H1 (cell line): ENCODE measurements around the gene PRTN3. TPM values are rescaled to one million over a fixed set of nuclear protein-coding genes. Genes with fewer than 3 reads are reported as not detected.

Experiments used
- CTCF ChIA-PET: fragments of 300-600 bp; sonication (Branson Sonifier 250); formaldehyde crosslinking; loops from one replicate; lab custom pipeline; 2021; ENCODE audit not compliant: partially characterized antibody; lab: Charles Lee
- POLR2A ChIA-PET: fragments of 300-600 bp; sonication (Branson Sonifier 250); formaldehyde crosslinking; loops from one replicate; lab custom pipeline; 2021; ENCODE audit warnings: inconsistent platforms; ENCODE audit not compliant: partially characterized antibody; lab: Charles Lee
- DNase-seq, 2 experiments: peaks; one replicate each; pipeline versions ENCODE4 v3.0.0 to v3.0.0-alpha.2; 2010 to 2022; ENCODE audit warnings: low spot score in 2 of 2, low read depth in 1 of 2, mixed read lengths in 1 of 2
- FAIRE-seq: peaks from 2 replicates; lab custom pipeline; 2011; peaks lifted over from hg19 to GRCh38; lab: Jason Lieb, UNC
- H2AFZ ChIP-seq: 2 replicates; pipeline ENCODE4 v1.8.1; 2012; ENCODE audit warnings: low read length, inconsistent platforms
- H2AK5ac ChIP-seq: 2 replicates; pipeline ENCODE4 v1.6.1; 2013; ENCODE audit warnings: low read depth, low read length
- H2BK120ac ChIP-seq: replicated peaks from 2 replicates; pipeline ENCODE3; 2013; ENCODE audit warnings: low read depth, low read length, inconsistent platforms
- H2BK12ac ChIP-seq: 2 replicates; pipeline ENCODE4 v1.6.1; 2013; ENCODE audit warnings: low read depth, low read length
- H2BK15ac ChIP-seq: 2 replicates; pipeline ENCODE4 v1.6.1; 2013; ENCODE audit warnings: low read length
- H2BK20ac ChIP-seq: 2 replicates; pipeline ENCODE4 v1.6.1; 2013; ENCODE audit warnings: low read length
- H2BK5ac ChIP-seq: 2 replicates; pipeline ENCODE4 v1.6.1; 2013; ENCODE audit warnings: low read depth, low read length
- H3K14ac ChIP-seq: 2 replicates; pipeline ENCODE4 v1.6.1; 2013; ENCODE audit warnings: inconsistent platforms; ENCODE audit not compliant: insufficient read length
- H3K18ac ChIP-seq: 2 replicates; pipeline ENCODE4 v1.6.1; 2013; ENCODE audit warnings: low read length; ENCODE audit errors: extremely low read depth
- H3K23ac ChIP-seq: 2 replicates; pipeline ENCODE4 v1.6.1; 2013; ENCODE audit warnings: inconsistent platforms; ENCODE audit not compliant: insufficient read length
- H3K23me2 ChIP-seq: 2 replicates; pipeline ENCODE4 v1.6.1; 2013; ENCODE audit warnings: low read depth, low read length
- H3K27ac ChIP-seq: 2 replicates; pipeline ENCODE4 v1.6.1; 2011; ENCODE audit warnings: low read depth, low read length, inconsistent platforms
- H3K27me3 ChIP-seq, 4 experiments: replicated peaks in 1 of 4; 1 replicate in 1 of 4; 2 replicates in 3 of 4; pipeline versions ENCODE4 v1.6.1 to v1.8.1; 2011 to 2013; ENCODE audit warnings: low read length in 3 of 4, mild to moderate bottlenecking in 3 of 4, inconsistent platforms in 2 of 4, mixed read lengths in 2 of 4, moderate library complexity in 1 of 4; ENCODE audit not compliant: control insufficient read depth in 3 of 4, insufficient read depth in 3 of 4; ENCODE audit errors: extremely low read depth in 1 of 4
- H3K36me3 ChIP-seq, 4 experiments: 2 replicates each; pipeline versions ENCODE4 v1.6.1 to v1.8.1; 2011 to 2013; ENCODE audit warnings: mild to moderate bottlenecking in 4 of 4, low read length in 3 of 4, moderate library complexity in 2 of 4, control low read depth in 1 of 4, inconsistent platforms in 1 of 4; ENCODE audit not compliant: insufficient read depth in 4 of 4, control insufficient read depth in 2 of 4
- H3K4ac ChIP-seq: replicated peaks from 2 replicates; pipeline ENCODE3; 2013; ENCODE audit warnings: low read length, low read depth, mixed read lengths, inconsistent platforms; ENCODE audit not compliant: insufficient read length
- H3K4me1 ChIP-seq, 4 experiments: replicated peaks in 1 of 4; 1 replicate in 1 of 4; 2 replicates in 3 of 4; pipeline versions ENCODE4 v1.6.1 to v1.8.1; 2011 to 2013; ENCODE audit warnings: low read length in 3 of 4, inconsistent platforms in 2 of 4, mixed read lengths in 1 of 4; ENCODE audit not compliant: insufficient read depth in 4 of 4, control insufficient read depth in 3 of 4
- H3K4me2 ChIP-seq, 2 experiments: 2 replicates each; pipeline versions ENCODE4 v1.6.1 to v1.8.1; 2011 to 2013; ENCODE audit warnings: low read depth in 2 of 2, low read length in 2 of 2, control low read depth in 1 of 2, inconsistent platforms in 1 of 2, mild to moderate bottlenecking in 1 of 2; ENCODE audit not compliant: insufficient read depth in 1 of 2
- H3K4me3 ChIP-seq, 4 experiments: fragments of 200-600, 300-600 bp in 1 of 4; sonication (generic), shearing (Covaris generic), sonication (Bioruptor Twin) in 1 of 4; 2 replicates each; pipeline versions ENCODE4 v1.5.1 to v1.8.1; 2011 to 2016; ENCODE audit warnings: low read length in 4 of 4, low read depth in 3 of 4, control low read depth in 2 of 4, inconsistent platforms in 2 of 4, mild to moderate bottlenecking in 2 of 4, mixed read lengths in 1 of 4, moderate library complexity in 1 of 4; ENCODE audit not compliant: insufficient read depth in 2 of 4; ENCODE audit errors: extremely low read depth in 1 of 4
- H3K56ac ChIP-seq: replicated peaks from 2 replicates; pipeline ENCODE3; 2013; ENCODE audit warnings: low read depth, mild to moderate bottlenecking, mixed read lengths, low read length, inconsistent platforms; ENCODE audit not compliant: insufficient read length
- H3K79me1 ChIP-seq: 2 replicates; pipeline ENCODE4 v1.6.1; 2013; ENCODE audit warnings: low read depth, low read length, control low read depth
- H3K79me2 ChIP-seq, 2 experiments: 2 replicates each; pipeline versions ENCODE4 v1.6.1 to v1.8.1; 2012 to 2013; ENCODE audit warnings: low read length in 2 of 2, mild to moderate bottlenecking in 2 of 2, inconsistent platforms in 1 of 2; ENCODE audit not compliant: insufficient read depth in 2 of 2, control insufficient read depth in 1 of 2
- H3K9ac ChIP-seq, 4 experiments: replicated peaks in 1 of 4; 1 replicate in 1 of 4; 2 replicates in 3 of 4; pipeline versions ENCODE4 v1.6.1 to v1.8.1; 2011 to 2013; ENCODE audit warnings: low read depth in 3 of 4, low read length in 3 of 4, control low read depth in 2 of 4, mild to moderate bottlenecking in 2 of 4, moderate library complexity in 2 of 4, inconsistent platforms in 1 of 4; ENCODE audit errors: extremely low read depth in 1 of 4
- H3K9me3 ChIP-seq, 2 experiments: 2 replicates each; pipeline versions ENCODE4 v1.6.1 to v1.8.1; 2012 to 2013; ENCODE audit warnings: mild to moderate bottlenecking in 2 of 2, moderate library complexity in 2 of 2, control low read depth in 1 of 2, inconsistent platforms in 1 of 2, low read depth in 1 of 2, low read length in 1 of 2, mixed read lengths in 1 of 2; ENCODE audit not compliant: insufficient read depth in 2 of 2
- H4K20me1 ChIP-seq, 2 experiments: replicated peaks in 1 of 2; 2 replicates each; pipeline versions ENCODE3 to v1.8.1; 2011 to 2013; ENCODE audit warnings: inconsistent platforms in 2 of 2, low read length in 2 of 2, mild to moderate bottlenecking in 1 of 2; ENCODE audit not compliant: insufficient read depth in 2 of 2, control insufficient read depth in 1 of 2
- H4K5ac ChIP-seq: 2 replicates; pipeline ENCODE4 v1.6.1; 2013; ENCODE audit warnings: low read length, low read depth, mixed read lengths, inconsistent platforms; ENCODE audit not compliant: insufficient read length
- H4K8ac ChIP-seq: 2 replicates; pipeline ENCODE4 v1.8.0; 2013; ENCODE audit warnings: mild to moderate bottlenecking, moderate library complexity, low read length, inconsistent platforms; ENCODE audit not compliant: insufficient read depth; ENCODE audit errors: extremely low read depth
- H4K91ac ChIP-seq: replicated peaks from 2 replicates; pipeline ENCODE3; 2013; ENCODE audit warnings: low read length, mixed read lengths, inconsistent platforms; ENCODE audit not compliant: insufficient read length
- CREB1 ChIP-seq: IDR thresholded peaks from 2 replicates; pipeline ENCODE4 v1.6.1; 2012; ENCODE audit warnings: inconsistent platforms
- EGR1 ChIP-seq: IDR thresholded peaks from 2 replicates; pipeline ENCODE4 v1.6.1; 2011; ENCODE audit warnings: low read depth, low read length, borderline replicate concordance
- POLR2AphosphoS5 ChIP-seq: IDR thresholded peaks from 2 replicates; pipeline ENCODE4 v1.6.1; 2011; ENCODE audit warnings: low read depth, low read length
- WGBS, 2 experiments: shearing (Covaris generic) in 1 of 2; methylation state at CpG; one replicate each; pipeline versions ENCODE4 v1.1.6 to v1.1.7; 2013 to 2015; ENCODE audit warnings: low lambda C conversion rate in 2 of 2, mixed read lengths in 2 of 2, inconsistent platforms in 1 of 2, low coverage in 1 of 2, missing lambda C conversion rate in 1 of 2; ENCODE audit not compliant: insufficient replicate concordance in 2 of 2, insufficient coverage in 1 of 2, insufficient read length in 1 of 2; ENCODE audit errors: extremely low coverage in 1 of 2, missing lambda C conversion rate in 1 of 2; 5-methylcytosine and 5-hydroxymethylcytosine counted together
- polyA plus RNA-seq, 7 experiments: library from polyadenylated mRNA; depleted of rRNA in 3 of 7; stranded (reverse) in 5 of 7; unstranded in 2 of 7; fragments of >200 nt in 5 of 7; fragments of 200-250 nt in 2 of 7; gene quantifications; 1 replicate in 5 of 7; 2 replicates in 1 of 7; 4 replicates in 1 of 7; pipeline versions ENCODE4 v1.2.1 to v1.2.3, GENCODE V29; 2011 to 2013; ENCODE audit warnings: missing spikeins in 2 of 7, mixed read lengths in 2 of 7
- total RNA-seq: library from RNA; stranded (reverse); fragmentation: NEBNext Ultra II Directional; extraction: Animal tissue kit (Norgen Biotek cat#: 25700); gene quantifications from 2 replicates; pipeline ENCODE4 v1.2.1, GENCODE V29; 2021

The PRTN3 gene
- total and polyA plus RNA-seq, 2 of the 8 experiments (the other 6 are each of a cell fraction or from before 2014, with no cell fraction given) = 0.39 to 2.1 TPM

DNA sequence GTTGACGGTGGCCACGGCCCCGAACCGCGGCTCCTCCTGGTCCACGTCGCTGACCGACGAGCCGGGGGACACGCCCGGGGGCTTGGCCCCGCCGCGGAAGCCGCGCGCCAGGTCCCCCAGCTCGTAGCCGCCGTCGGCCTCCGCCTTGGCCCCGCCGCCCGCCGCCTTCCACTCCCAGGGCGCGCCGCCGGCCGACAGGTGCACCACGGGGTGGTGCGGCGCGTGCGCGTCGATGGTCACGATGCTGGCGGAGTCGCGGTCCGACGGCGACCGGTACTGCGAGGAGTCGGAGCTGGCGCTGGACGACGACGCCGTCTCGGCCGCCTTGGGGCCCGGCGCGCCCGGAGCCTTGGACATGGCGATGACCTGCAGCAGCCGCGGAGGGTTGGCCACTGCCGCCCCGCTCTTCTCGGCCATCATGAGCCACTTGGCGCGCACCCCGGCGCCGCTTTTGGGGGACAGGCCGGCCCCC is 28.0 kb upstream of the PRTN3 start:
- Histone ChIP-seq H4K91ac (no peak overlapping the region), H3K18ac (no peak overlapping the region), H3K27ac (no peak overlapping the region), H3K9me3 (no peaks in the 10 kb centered on the region), H2AK5ac (no peak overlapping the region), H3K4ac (no peak overlapping the region), H3K23me2 (peaks cover 12% of the 10 kb centered on the region; the same call in 1 of the 2 replicates), H3K27me3 (no peaks in the 10 kb centered on the region), H3K4me1 (no peaks in the 10 kb centered on the region), H3K4me3 (no peak overlapping the region), H3K9ac (no peak overlapping the region), H3K36me3 (peaks cover 25 to 74% (median 41%) of the 10 kb centered on the region in 4 experiments), H4K20me1 (peaks cover 9 to 31% of the 10 kb centered on the region in 2 experiments), H2BK15ac (no peak overlapping the region), H2BK20ac (no peak overlapping the region), H2BK12ac (no peak overlapping the region), H4K8ac (no peak overlapping the region), H2BK5ac (no peak overlapping the region), H2AFZ (no peak overlapping the region), H3K14ac (no peak overlapping the region), H4K5ac (no peak overlapping the region)
- ChIA-PET POLR2A (interaction anchor here (0.7 to 4.0 kb wide), 17 partner anchors 8 to 274 kb away, joined by 3 to 240 read pairs (median 4); partner anchors contain the start of genes CFD and PTBP1), CTCF (interaction anchor here (0.5 to 1.2 kb wide), 2 partner anchors 9 to 44 kb away, joined by 3 to 4 read pairs; no protein-coding TSS in a partner anchor)
- peak in 1 of 2 experiments; percentile 63 for DNase-seq
- peak; percentile 79 for TF ChIP-seq POLR2AphosphoS5
- 0 out of 2 replicates have a peak, but pooled peaks have one; percentile 24 for TF ChIP-seq EGR1
- TF ChIP-seq CREB1 = no peak
- TF ChIP-seq, all 59 proteins: peak for 2
- 98% methylated on average over 8 of the region's 72 CpGs; no CpG with 5 or more reads in 1 of the 2 experiments for WGBS, 2 experiments
- Histone ChIP-seq H3K79me1 (no peaks in the 10 kb centered on the region; the same call in 1 of the 2 replicates), H3K4me2 (no peak overlapping the region), H3K56ac (no peak overlapping the region), H3K23ac (no peak overlapping the region), H2BK120ac (no peak overlapping the region), H3K79me2 (peaks cover 0 to 6% of the 10 kb centered on the region in 2 experiments; a peak in 2 of 4 replicates)
- FAIRE-seq = no peak
